Gastroesophageal sphincter (tissue), 4 donors: ENCODE measurements around the gene SEC14L5. TPM values are rescaled to one million over a fixed set of nuclear protein-coding genes. Genes with fewer than 3 reads are reported as not detected.

ENCODE experiments used
- ATAC-seq: fragments of 150-250 bp; one replicate; pipeline ENCODE4 v1.9.1; 2016; ENCODE audit warnings: mild to moderate bottlenecking, moderate library complexity
- H3K27ac ChIP-seq, 4 donors: fragments of 200-600 bp; sonication (generic) in 3 of 4; 1 replicate in 3 of 4; 2 replicates in 1 of 4; pipeline ENCODE4 v1.5.1; 2016 to 2019
- H3K27me3 ChIP-seq: fragments of 200-600 bp; sonication (generic); one replicate; pipeline ENCODE4 v1.5.1; 2019
- H3K36me3 ChIP-seq, 2 donors: fragments of 200-600 bp; sonication (generic); one replicate each; pipeline ENCODE4 v1.5.1; 2019; ENCODE audit warnings: control low read depth in 1 of 2
- H3K4me1 ChIP-seq, 3 donors: fragments of 200-600 bp; sonication (generic); 1 replicate in 2 of 3; 2 replicates in 1 of 3; pipeline ENCODE4 v1.5.1; 2016 to 2019; ENCODE audit warnings: control low read depth in 2 of 3
- H3K4me3 ChIP-seq, 2 donors: fragments of 200-600 bp; sonication (generic); one replicate each; pipeline ENCODE4 v1.5.1; 2019; ENCODE audit warnings: mild to moderate bottlenecking in 1 of 2, moderate library complexity in 1 of 2
- H3K9me3 ChIP-seq, 3 donors: fragments of 200-600 bp; sonication (generic); one replicate each; pipeline ENCODE4 v1.5.1; 2017 to 2019; ENCODE audit warnings: control low read depth in 2 of 3
- CTCF ChIP-seq, 4 experiments: fragments of 200-600 bp in 2 of 4; fragments of 450-650 bp in 2 of 4; sonication (generic) in 1 of 4; IDR thresholded peaks; one replicate each; pipeline ENCODE4 v1.5.1; 2017 to 2019; ENCODE audit warnings: antibody characterized with exemption in 4 of 4, mild to moderate bottlenecking in 2 of 4, moderate library complexity in 2 of 4
- EP300 ChIP-seq: sonication (generic); formaldehyde crosslinking; IDR thresholded peaks from one replicate; pipeline ENCODE4 v1.6.1; 2017; ENCODE audit warnings: antibody characterized with exemption, mild to moderate bottlenecking
- POLR2A ChIP-seq, 2 donors: fragments of 450-650 bp; IDR thresholded peaks; one replicate each; pipeline ENCODE4 v1.6.1; 2017; ENCODE audit warnings: antibody characterized with exemption in 2 of 2, mild to moderate bottlenecking in 2 of 2, moderate library complexity in 1 of 2
- POLR2AphosphoS5 ChIP-seq: sonication (generic); formaldehyde crosslinking; IDR thresholded peaks from one replicate; pipeline ENCODE4 v1.6.1; 2017; ENCODE audit warnings: antibody characterized with exemption
- WGBS, 2 donors: methylation state at CpG; one replicate each; pipeline ENCODE4 v1.1.5; 2018; ENCODE audit warnings: low coverage in 1 of 2; 5-methylcytosine and 5-hydroxymethylcytosine counted together
- total RNA-seq, 4 donors: library from RNA; depleted of rRNA; stranded (reverse); fragments of >200 nt; gene quantifications; one replicate each; pipeline ENCODE4 v1.1.0, GENCODE V29; 2016

The SEC14L5 gene
- total RNA-seq, 4 donors from 2014 or later, result 0.16 to 1.3 (median 0.75) TPM

- H3K36me3 ChIP-seq, result peaks cover 0 to 4% of the 10 kb centered on the region in 2 donors
- peaks cover 0 to 20% (median 0%) of the 10 kb centered on the region in 3 donors for H3K9me3 ChIP-seq
- H3K27me3 ChIP-seq, result peaks cover 59% of the 10 kb centered on the region
- no peak overlapping the region for H3K27ac ChIP-seq
- 24 to 67% methylated on average over 8 to 19 of the region's 60 CpGs for WGBS, 2 donors
- peak overlapping the region in 1 of 2 donors; percentile 25 for H3K4me3 ChIP-seq
- no peak for TF ChIP-seq POLR2AphosphoS5
- no peak for TF ChIP-seq CTCF (IDR thresholded peaks at IDR 0.05)
- no peak for TF ChIP-seq EP300
- no peak for TF ChIP-seq POLR2A (IDR thresholded peaks at IDR 0.05)
- H3K4me1 ChIP-seq, result peaks cover 0 to 10% (median 0%) of the 10 kb centered on the region in 3 donors
- ATAC-seq, result no peak
Observed at GRCh38 chr16:4987580-4988374, 29.6 kb downstream of the SEC14L5 start.

- TF ChIP-seq CTCF (IDR thresholded peaks at IDR 0.05), result no peak
- no peak for TF ChIP-seq POLR2AphosphoS5
- peaks cover 0 to 20% (median 0%) of the 10 kb centered on the region in 3 donors for H3K9me3 ChIP-seq
- no peak overlapping the region for H3K4me3 ChIP-seq
- peaks cover 0 to 4% of the 10 kb centered on the region in 2 donors for H3K36me3 ChIP-seq
- WGBS, 2 donors, result 77 to 86% methylated on average over 3 to 5 of the region's 5 CpGs
- no peak overlapping the region for H3K27ac ChIP-seq
- H3K4me1 ChIP-seq, result peaks cover 0 to 9% (median 0%) of the 10 kb centered on the region in 3 donors
- ATAC-seq, result no peak
- H3K27me3 ChIP-seq, result peaks cover 59% of the 10 kb centered on the region
Observed at GRCh38 chr16:4988647-4989046, 30.5 kb downstream of the SEC14L5 start.

GRCh38 chr16:4989391-4990006 lies 31.4 kb downstream of the SEC14L5 start:
- WGBS, 2 donors, result 45 to 81% methylated on average over 1 to 9 of the region's 9 CpGs
- peaks cover 0 to 16% (median 0%) of the 10 kb centered on the region in 3 donors for H3K9me3 ChIP-seq
- peaks cover 0 to 4% of the 10 kb centered on the region in 2 donors for H3K36me3 ChIP-seq
- no peak for ATAC-seq
- H3K4me3 ChIP-seq, result no peak overlapping the region
- H3K27me3 ChIP-seq, result peaks cover 59% of the 10 kb centered on the region
- no peak overlapping the region for H3K27ac ChIP-seq
- no peak for TF ChIP-seq CTCF (IDR thresholded peaks at IDR 0.05)
- TF ChIP-seq EP300, result no peak
- no peak for TF ChIP-seq POLR2AphosphoS5
- TF ChIP-seq POLR2A (IDR thresholded peaks at IDR 0.05), result no peak
- peaks cover 0 to 9% (median 0%) of the 10 kb centered on the region in 3 donors for H3K4me1 ChIP-seq

GRCh38 chr16:4990415-4990814 lies 32.3 kb downstream of the SEC14L5 start:
- peaks cover 0 to 13% (median 0%) of the 10 kb centered on the region in 3 donors for H3K9me3 ChIP-seq
- no peak overlapping the region for H3K4me3 ChIP-seq
- H3K4me1 ChIP-seq, result peaks cover 0 to 9% (median 0%) of the 10 kb centered on the region in 3 donors
- WGBS, 2 donors, result 81 to 100% methylated on average over 1 to 6 of the region's 8 CpGs
- no peak for ATAC-seq
- peaks cover 0 to 4% of the 10 kb centered on the region in 2 donors for H3K36me3 ChIP-seq
- no peak overlapping the region for H3K27ac ChIP-seq
- H3K27me3 ChIP-seq, result peaks cover 59% of the 10 kb centered on the region
- TF ChIP-seq POLR2A (IDR thresholded peaks at IDR 0.05) (no peak), POLR2AphosphoS5 (no peak), CTCF (IDR thresholded peaks at IDR 0.05) (no peak), EP300 (no peak)
